GM19468 (cell line): Measurements from ENCODE around the gene TTLL3.

Experiments
- ATAC-seq: cut with Tn5 transposase; IDR thresholded peaks from one replicate; pipeline ENCODE4 v1.9.1; 2021; ENCODE audit warnings: mild to moderate bottlenecking, moderate library complexity, moderate number of reproducible peaks; ENCODE audit not compliant: unreplicated experiment; ENCODE audit errors: extremely low read depth

TTLL3 gene

DNA sequence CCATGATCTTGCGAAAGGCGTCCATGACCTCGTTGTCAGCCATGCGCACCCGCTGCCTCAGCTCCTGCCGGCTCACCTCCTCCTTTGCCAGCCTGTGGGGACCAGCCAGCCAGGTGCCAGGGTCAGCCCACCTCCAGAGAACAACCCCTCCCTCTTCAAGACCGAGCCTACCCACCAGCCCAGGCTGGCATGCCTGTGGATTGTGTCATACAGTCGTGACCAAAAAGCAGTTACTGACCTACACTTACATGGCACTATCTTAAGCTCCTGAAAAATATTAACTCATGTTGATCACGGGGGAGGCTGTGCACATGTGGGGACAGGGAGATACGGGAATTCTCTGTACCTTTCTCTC is 29.6 kb upstream of the TTLL3 start:
- no peak for ATAC-seq

DNA sequence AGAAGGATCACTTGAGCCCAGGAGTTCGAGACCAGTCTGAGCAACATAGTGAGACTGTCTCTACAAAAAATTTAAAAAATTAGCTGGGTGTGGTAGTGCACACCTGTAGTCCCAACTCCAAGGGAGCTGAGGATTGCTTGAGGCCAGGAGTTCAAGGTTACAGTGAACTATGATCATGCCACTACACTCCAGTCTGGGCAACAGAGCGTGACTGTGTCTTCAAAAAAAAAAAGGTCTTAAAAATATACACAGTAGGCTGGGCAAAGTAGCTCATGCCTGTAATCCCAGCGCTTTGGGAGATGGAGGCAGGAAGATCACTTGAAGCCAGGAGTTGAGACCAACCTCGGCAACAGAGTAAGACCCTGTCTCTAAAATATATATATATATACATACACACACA is 29.2 kb upstream of the TTLL3 start:
- no peak for ATAC-seq

DNA sequence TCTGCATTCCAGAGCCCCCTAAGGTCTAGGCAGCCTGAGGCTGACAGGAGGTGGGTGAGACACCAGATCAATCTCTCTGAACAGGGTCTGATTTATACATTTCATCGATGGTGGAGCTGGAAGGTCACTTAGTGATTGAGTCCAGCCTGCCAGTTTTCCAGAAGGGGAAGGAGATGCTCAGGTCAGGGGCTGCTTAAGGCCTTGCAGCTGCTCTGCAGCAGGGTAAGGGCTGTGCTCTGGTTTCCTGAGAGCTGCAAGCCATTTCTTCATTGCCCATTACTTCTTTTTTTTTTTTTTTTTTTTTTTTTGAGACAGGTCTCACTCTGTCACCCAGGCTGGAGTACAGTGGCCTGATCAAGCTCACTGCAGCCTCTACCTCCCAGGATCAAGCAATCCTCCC is 28.5 kb upstream of the TTLL3 start:
- no peak for ATAC-seq

DNA sequence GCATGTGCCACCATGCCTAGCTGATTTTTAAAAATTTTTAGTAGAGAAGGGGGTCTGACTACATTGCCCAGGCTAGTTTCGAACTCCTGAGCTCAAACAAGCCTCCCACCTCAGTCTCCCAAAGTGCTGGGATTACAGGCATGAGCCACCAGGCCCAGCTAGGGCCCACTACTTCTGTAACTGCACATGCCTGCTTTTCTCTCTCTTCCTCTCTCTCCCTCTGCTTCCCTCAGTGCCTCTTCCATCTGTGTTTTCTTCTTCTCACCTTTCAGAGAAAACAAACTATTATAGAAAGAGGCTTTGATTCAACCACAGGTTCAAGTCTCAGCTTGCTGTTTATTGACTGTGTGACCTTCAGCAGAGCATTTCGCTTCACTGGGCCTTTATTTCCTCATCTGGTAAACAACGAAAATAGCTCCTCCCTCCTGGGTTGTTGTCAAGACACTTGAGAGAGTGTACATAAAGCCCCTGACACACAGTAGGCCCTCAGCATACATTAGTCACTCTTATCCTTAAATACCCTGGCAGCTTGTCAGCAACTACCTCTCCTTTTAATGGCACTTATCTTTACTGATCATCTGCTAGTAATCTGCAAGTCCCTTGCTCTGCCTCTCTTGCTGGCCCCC is 28.0 kb upstream of the TTLL3 start:
- no peak for ATAC-seq

DNA sequence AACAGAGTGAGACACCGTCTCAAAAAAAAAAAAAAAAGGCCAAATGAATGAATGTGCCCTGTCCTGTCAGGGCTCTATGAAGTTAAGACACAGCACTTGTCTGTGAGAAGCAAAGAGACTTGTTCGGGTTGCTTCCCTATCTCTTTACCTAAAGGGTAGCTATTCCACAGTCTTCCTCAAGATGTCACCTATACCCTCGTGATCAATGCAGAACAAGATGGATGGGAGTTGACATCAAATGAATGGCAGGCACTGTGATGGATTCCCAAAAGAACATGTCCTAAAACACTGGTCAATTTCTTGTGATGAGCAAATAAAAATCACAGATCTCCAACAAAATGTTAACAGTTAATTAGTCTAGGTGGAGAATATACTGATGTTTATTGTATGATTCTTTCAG is 27.3 kb upstream of the TTLL3 start:
- no peak for ATAC-seq

DNA sequence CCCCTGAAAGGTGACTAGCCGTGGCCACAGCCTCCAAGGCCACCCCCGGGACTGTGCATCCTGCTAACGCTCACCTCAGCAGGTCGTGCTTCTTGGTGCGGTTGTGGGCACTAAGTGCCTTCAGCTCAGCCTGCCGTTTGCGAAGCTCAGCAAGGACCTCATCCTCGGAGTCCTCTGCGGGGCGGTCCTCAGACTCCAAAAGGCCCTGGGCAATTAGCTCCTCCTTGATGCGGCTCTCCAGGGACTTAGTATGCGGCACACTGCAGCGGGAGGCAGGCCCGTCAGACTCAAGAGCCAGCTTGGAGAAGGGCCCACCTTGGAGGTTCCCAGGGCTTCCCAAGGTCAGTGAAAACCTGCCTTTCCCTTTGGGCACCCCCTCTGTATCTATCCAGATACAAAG is 26.1 kb upstream of the TTLL3 start:
- no peak for ATAC-seq

DNA sequence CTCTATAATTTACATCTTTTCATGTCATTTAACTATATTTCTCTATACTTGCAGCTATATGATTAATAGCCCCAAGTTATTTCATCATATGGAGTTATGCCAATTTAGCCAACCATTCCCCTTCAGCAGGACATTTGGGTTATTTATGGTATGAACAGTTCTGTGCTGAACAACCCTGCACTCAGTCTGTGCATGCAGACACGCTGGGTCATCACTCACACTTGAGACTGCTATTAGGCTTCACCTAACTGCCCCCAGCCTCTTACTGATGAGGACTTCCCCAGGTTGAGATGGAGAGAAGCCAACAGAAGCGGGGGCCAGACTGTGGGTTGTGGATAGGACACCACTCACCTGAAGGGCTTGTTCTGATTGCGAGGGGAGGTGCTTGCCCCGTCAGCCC is 25.1 kb upstream of the TTLL3 start:
- no peak for ATAC-seq

DNA sequence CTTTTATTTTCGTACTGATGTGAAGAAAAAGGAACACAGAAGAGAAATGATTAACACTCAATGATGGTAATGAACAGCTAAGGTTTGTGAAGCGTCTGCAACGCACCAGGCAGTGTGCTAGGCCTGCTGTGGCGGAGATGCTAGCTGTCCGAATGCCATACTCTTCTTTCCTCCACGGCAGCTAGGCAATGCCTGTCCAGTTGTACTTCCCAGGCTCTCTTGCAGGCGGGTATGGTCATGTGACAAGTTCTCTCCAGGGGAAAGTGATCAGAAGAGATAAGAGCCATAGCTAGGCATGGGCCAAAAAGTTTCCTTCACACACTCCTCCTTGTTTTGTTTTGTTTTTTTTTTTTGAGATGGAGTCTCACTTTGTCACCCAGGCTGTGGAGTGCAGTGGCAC is 24.5 kb upstream of the TTLL3 start:
- ATAC-seq = no peak

DNA sequence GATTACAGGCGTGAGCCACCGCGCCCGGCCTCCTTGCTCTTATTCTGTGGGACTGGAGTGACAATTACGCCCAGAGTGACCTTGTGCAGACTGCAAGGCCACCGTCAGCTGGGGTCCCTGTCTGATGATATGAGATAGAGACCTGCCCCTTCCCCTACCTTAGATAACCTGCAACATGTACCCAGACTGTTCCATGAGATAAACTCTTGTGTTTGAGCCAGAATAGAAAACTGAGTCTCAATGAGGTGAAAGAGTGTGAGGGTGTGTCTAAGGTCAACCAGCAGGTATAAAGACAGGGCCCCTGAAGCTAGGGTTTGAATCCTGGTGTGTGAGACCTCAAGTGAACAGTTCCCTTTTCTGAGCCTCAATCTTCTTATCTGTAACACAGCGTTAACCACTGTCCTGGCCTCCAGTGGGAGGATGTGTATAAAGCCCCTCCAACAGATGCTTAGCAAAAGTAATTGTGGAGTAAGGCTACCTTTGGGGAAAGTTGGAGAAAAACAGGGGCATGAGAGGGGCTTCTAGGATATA is 23.8 kb upstream of the TTLL3 start:
- no peak for ATAC-seq

DNA sequence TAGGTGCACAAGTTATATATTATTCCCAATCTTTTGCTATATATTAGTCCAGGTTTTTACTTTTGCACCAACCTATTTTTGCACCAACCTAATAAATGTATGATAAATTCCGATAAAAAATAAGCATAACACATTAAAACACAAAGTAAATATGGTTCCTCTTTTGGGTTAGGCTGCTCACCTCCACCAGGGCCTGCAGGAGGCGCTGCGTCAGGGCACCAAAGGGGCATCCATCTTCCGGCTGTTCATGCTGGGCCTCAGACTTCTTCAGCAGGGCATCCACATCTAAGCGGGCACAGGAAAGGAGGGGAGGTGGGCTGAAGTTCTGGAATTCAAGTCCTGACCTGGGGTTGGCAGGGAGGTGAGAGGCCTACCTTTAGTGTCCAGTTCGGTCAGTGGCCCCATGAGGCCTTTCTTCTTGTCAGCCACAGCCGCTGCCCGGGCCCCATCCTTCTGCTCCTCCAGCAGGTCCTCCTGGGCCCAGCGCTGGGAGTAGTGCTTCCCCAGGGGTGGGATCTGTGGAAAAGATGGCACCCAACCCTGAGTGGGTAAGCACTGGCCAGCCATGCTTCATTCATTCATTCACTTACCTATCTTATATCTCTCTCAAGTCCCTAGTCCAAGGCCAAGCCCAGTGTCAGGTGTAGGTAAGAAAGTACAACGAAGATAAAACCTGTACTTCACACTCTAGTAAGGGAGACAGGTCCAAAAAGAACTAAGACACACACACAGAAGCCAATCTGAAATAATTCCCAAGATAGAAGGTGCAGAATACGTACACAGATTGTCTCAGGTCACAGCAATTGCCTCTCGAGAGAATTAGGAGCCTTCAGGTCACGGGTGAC is 23.0 kb upstream of the TTLL3 start:
- ATAC-seq = no peak

DNA sequence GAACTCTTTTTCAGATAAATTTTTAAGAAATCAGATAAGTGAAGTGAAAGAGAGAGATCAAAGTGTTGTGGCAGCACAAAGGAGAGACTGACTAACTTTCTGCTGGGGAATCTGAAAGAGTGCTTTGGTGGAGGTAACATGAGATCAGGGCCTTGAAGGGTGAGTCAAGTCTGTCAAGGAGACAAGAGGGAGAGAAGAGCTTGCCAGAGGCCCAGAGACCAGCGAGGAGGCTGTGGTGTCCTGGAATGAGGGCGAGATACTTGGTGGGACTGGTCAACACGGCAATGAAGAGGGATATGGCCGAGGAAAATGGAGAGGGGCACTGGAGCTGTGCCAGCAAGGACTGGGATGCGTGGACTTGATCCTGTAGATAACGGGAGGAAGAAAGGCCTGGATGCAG is 22.3 kb upstream of the TTLL3 start:
- no peak for ATAC-seq

DNA sequence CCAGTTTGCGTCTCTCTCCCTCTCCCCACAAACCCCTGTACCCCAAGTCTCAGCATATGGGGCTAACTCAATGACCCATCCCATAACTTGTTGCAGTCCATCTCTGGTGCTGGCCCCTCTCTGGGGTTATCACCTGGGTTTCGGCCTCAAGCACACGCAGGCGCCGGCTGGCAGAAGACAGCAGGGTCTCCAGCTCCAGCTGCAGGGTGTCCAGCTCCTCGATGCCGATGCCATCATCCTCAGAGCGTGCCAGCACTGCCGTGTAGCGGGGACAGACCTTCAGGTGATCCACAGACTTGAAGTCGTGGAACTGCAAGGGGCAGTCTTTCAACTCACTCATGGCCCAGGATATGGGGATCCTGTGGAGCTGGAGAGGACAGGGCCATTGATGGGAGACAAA is 18.9 kb upstream of the TTLL3 start:
- ATAC-seq = no peak

DNA sequence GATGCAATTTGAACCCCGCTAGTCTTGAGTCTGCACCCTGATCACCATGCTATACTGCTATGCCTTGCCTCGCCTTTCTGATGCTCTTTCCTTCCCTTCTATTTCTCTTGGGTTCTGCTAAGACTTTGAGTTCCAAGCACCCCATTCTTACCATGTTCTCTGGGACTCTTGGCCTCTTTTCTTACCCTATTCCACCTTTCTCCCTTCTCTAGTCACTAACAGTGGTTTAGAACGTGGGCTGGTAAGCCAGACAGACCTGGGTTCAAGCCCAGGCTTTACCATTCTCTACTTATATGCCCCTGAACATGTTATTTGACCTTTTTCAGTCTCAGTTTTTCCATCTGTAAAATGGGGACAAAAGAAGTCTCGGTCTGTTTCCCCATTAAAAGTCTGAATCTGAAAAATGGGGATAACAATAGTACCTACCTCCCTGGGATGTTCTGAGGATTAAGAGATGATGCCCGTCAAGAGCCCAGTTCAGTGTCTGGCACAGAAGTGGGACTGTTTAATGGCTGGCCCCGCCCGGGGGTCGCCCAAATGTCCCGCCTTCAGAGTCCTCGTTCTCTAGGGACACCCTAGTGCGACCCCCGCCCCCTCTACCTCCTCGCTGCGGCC is 18.2 kb upstream of the TTLL3 start:
- no peak for ATAC-seq

DNA sequence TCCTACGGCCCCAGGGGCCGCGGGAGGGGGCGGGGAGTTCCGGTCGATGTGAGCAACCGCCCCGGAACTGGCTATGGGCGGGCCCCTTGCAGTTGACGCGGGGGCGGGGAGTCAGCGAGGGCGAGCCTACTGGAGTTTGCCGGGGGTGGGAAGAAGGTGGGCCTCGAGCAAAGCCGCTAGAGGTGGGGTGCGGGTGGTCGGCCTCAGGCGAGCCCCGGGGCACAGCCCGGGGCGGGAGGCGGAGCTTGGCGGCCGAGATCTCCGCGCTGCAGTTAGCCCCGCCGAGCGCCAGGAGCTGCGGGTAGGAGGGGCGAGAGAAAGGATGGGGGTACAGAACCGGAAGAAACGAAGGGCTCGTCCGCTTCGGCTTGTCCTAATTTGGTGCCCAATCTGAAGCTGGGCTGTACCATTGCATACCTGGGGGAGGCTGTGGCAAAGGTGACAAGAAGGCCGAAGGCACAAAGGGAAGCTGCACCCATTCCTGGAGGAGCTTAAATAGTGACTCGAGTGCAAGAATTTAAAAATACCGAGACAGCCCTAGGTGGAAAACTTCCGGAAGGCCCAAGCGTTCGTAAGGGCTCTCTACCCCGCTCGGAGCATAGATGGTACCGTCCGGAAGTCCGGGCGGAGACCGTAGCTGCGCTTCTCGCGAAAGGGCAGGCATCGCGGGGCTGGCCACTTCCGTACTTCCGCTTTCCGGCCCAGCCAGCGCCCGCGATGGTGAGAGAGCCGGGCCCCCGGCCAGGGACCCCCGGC is 17.5 kb upstream of the TTLL3 start, which contains the start of the genes ARPC4 and TADA3:
Gene ARPC4, plus strand, starts transcription at position 678 of the 756 bp plus-strand sequence. Its CDS starts 40 bp downstream, at position 718.
Gene TADA3, minus strand, starts transcription at position 69 of the 756 bp plus-strand sequence. CDS start 1,007 bp downstream, outside the sequence.
- ATAC-seq = peak; percentile 62

DNA sequence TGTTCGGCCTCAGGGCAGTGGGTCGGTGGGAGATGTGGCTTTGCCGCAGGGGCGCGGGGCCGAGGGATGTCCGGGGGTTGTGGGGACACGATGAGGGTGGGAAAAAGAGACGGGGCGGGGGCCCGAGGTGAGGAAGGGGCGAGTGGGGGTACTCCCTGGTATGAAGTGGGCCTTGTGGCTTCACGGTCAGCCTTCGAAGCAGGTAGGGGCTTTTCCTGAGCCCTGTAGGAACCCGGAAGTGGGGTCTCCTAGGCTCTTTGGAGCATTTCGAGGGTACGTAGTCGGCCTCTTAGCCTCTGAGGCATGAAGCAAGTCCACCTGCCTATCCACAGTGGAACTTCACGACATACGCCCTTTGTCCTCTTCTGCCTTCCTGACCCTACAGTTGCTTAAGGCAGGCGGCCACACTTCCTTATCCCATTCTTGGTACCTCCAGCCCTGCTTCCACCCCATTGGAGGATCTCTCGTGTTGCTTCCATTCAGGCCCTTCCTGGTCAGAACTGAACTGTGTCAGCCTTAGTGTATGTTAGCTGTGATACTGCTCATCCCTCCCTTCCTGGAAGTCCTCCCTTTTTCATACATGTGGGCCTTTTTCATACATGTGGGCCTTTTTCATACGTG is 16.8 kb upstream of the TTLL3 start:
- ATAC-seq = no peak

DNA sequence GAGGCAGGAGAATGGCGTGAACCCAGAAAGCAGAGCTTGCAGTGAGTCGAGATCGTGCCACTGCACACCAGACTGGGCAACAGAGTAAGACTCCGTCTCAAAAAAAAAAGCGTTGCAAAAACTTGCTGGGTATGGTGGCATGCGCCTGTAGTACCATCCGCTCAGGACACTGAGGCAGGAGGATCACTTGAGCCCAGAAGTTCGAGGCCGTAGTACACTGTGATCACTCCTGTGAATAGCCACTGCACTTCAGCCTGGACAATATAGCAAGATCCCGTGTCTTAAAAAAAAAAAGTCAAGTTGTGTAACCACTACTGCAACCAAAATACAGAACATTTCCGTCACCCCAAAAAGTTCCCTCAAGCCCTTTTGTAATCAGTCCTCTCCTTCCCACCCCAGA is 15.7 kb upstream of the TTLL3 start:
- ATAC-seq = no peak

DNA sequence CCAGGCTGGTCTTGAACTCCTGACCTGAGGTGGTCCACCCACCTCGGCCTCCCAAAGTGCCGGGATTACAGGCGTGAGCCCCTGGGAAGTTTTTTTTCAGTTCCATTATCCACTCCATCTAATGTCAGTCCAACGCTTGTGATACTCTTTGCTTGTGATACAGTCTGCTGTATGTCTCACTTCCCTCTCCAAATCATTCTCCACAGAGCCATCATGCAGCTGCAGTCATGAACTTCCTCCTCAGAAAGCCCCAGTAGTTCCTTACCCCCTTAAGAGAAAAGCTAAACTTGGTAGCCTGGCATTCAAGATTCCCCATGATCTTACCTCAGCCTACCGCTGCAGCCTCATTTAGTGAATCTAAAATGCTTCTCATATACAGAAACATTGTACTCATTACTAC is 14.9 kb upstream of the TTLL3 start:
- ATAC-seq = no peak

DNA sequence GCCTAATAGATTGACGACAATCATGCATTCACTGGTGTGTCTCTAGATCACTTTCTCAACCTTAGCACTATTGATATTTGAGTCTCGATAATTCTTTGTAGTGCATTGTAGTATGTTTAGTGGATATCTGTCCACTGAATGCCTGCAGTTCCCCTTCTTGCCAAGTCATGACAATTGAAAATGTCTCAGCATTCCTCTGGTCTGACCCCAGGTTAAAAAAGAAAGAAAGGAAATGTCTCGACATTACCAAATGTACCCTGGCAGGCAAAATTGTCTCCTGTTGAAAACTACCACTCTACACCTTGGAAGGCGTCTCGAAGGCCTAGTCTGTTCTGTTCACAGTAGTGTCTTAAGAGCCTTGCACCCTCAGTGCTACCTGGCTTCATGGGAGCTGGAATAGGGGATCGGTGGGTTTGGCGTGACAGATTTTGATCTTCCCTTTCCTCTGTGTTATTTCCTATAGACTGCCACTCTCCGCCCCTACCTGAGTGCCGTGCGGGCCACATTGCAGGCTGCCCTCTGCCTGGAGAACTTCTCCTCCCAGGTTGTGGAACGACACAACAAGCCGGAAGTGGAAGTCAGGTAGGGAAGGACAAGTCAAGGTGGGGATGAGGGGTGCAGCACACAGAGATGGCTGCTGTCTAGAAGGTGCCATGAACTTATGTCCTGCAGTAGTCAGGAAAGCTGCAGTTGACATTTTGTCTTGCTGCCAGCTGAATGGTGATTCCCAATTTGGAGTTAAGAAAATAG is 12.7 kb upstream of the TTLL3 start:
- ATAC-seq = no peak

DNA sequence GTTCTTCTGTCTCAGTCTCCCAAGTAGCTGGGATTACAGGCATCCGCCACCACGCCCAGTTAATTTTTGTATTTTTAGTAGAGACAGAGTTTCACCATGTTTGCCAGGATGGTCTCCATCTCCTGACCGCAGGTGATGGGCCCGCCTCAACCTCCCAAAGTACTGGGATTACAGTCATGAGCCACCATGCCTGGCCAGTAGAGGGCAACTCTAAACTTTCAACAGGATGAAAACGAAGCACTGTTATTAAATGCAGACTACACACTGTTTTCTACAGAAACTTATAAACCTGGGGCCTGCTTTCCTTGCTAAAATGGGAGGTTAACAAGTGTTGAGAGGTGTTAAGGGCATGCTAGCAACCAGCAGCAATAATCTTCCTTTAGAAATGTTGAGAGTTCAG is 9.5 kb upstream of the TTLL3 start:
- no peak for ATAC-seq
